Suppressor macrophage treated with lipopolysaccharide for 4 hours (primary cell): Measurements from ENCODE around the gene DMXL2.
"Not testable (repeated sequence)": the region's sequence is repeated elsewhere in the genome, so short reads cannot be mapped to it uniquely, and the experiment has no call there.

ENCODE experiments used
- DNase-seq: peaks from one replicate; pipeline ENCODE4 v3.0.0-alpha.2; 2020

Gene DMXL2

GRCh38 chr15:51622604-51623370, at the start of gene DMXL2:
TSS of gene DMXL2 (minus strand) at chr15:51622771. CDS start at chr15:51622545, 226 bp downstream.
- DNase-seq: peak; percentile 95

GRCh38 chr15:51672155-51672687, 49.6 kb upstream of the DMXL2 start:
- peak; percentile 83 for DNase-seq

- no peak for DNase-seq
These were observed 46.8 kb upstream of the DMXL2 start for GRCh38 chr15:51669381-51669780.

- no peak for DNase-seq
These were observed 45.9 kb upstream of the DMXL2 start for GRCh38 chr15:51668446-51668845.

GRCh38 chr15:51667478-51667877, 44.9 kb upstream of the DMXL2 start:
- DNase-seq: no peak

- no peak for DNase-seq
These were observed 38.5 kb upstream of the DMXL2 start for GRCh38 chr15:51661072-51661471.

- DNase-seq: peak; percentile 36
These were observed 36.1 kb upstream of the DMXL2 start for GRCh38 chr15:51658664-51659063.

- not testable (repeated sequence) for DNase-seq
These were observed 33.0 kb upstream of the DMXL2 start for GRCh38 chr15:51655401-51656057.

GRCh38 chr15:51652084-51652668, 29.6 kb upstream of the DMXL2 start:
- DNase-seq: no peak

GRCh38 chr15:51649659-51650521, 27.3 kb upstream of the DMXL2 start:
- peak; percentile 87 for DNase-seq

- DNase-seq: not testable (repeated sequence)
These were observed 26.1 kb upstream of the DMXL2 start for GRCh38 chr15:51648643-51649042.

- DNase-seq: not testable (repeated sequence)
These were observed 25.5 kb upstream of the DMXL2 start for GRCh38 chr15:51648101-51648500.

GRCh38 chr15:51647128-51647562, 24.6 kb upstream of the DMXL2 start:
- peak; percentile 94 for DNase-seq

GRCh38 chr15:51642696-51643095, 20.1 kb upstream of the DMXL2 start:
- DNase-seq: no peak

GRCh38 chr15:51641490-51642130, 19.0 kb upstream of the DMXL2 start:
- DNase-seq: peak; percentile 52

GRCh38 chr15:51634591-51635198, 12.1 kb upstream of the DMXL2 start:
- peak; percentile 90 for DNase-seq

GRCh38 chr15:51629612-51630011, 7.0 kb upstream of the DMXL2 start:
- peak; percentile 93 for DNase-seq

- peak; percentile 40 for DNase-seq
These were observed 2.7 kb upstream of the DMXL2 start for GRCh38 chr15:51625236-51625635.

GRCh38 chr15:51624022-51624421, 1.5 kb upstream of the DMXL2 start:
- DNase-seq: no peak

- DNase-seq: peak; percentile 80
These were observed 891 bp upstream of the DMXL2 start for GRCh38 chr15:51623386-51623938.

GRCh38 chr15:51621936-51622603, 501 bp downstream of the DMXL2 start:
- peak; percentile 88 for DNase-seq
